Psoas muscle (tissue), 8 donors: ENCODE data around the gene EPC2. TPM values are rescaled to one million over a fixed set of nuclear protein-coding genes. Genes with fewer than 3 reads are reported as not detected.
"Not testable (repeated sequence)": the region's sequence is repeated elsewhere in the genome, so short reads cannot be mapped to it uniquely, and the experiment has no call there.

Source experiments
- ATAC-seq, 4 donors: fragments of 200-7000 bp; cut with Tn5 transposase; one replicate each; pipeline ENCODE4 v1.9.1; 2020; ENCODE audit warnings: moderate library complexity in 3 of 4, mild to moderate bottlenecking in 2 of 4
- DNase-seq, 2 donors: peaks; one replicate each; pipeline ENCODE4 v3.0.0-alpha.2; 2020
- H3K27ac ChIP-seq: fragments of 200-600 bp; one replicate; pipeline ENCODE4 v1.8.0; 2022
- H3K27me3 ChIP-seq, 3 donors: fragments of 200-600 bp in 1 of 3; one replicate each; pipeline versions ENCODE4 v1.6.1 to v1.8.0; 2013 to 2022; ENCODE audit warnings: low read length in 2 of 3, mild to moderate bottlenecking in 2 of 3, moderate library complexity in 1 of 3; ENCODE audit not compliant: insufficient read depth in 3 of 3
- H3K36me3 ChIP-seq, 2 donors: fragments of 200-600 bp in 1 of 2; one replicate each; pipeline versions ENCODE4 v1.6.1 to v1.8.0; 2013 to 2022; ENCODE audit warnings: low read depth in 1 of 2, mild to moderate bottlenecking in 1 of 2, moderate library complexity in 1 of 2; ENCODE audit not compliant: insufficient read depth in 1 of 2
- H3K4me1 ChIP-seq: fragments of 200-600 bp; one replicate; pipeline ENCODE4 v1.8.0; 2022
- H3K4me3 ChIP-seq: fragments of 200-600 bp; one replicate; pipeline ENCODE4 v1.8.0; 2022; ENCODE audit warnings: mild to moderate bottlenecking
- H3K9me3 ChIP-seq: fragments of 200-600 bp; one replicate; pipeline ENCODE4 v1.8.0; 2022
- CTCF ChIP-seq: fragments of 200-600 bp; IDR thresholded peaks from one replicate; pipeline ENCODE4 v1.8.0; 2022; ENCODE audit warnings: antibody characterized with exemption
- WGBS, 3 donors: extraction: QIAGEN DNeasy Blood & Tissue Kit; methylation state at CpG; one replicate each; pipeline versions ENCODE4 v1.1.6 to v1.1.7; 2013; 5-methylcytosine and 5-hydroxymethylcytosine counted together
- intact Hi-C, 2 donors: fragments of 100-400 bp; cut with DNase I; formaldehyde crosslinking; loops; one replicate each; pipeline versions ENCODE4 v1.11.0 to v1.14.2; 2022
- polyA plus RNA-seq, 3 donors: library from polyadenylated mRNA; stranded (reverse); fragments of 200-250 nt; gene quantifications; one replicate each; pipeline ENCODE4 v1.2.3, GENCODE V29; 2013
- total RNA-seq, 4 donors: library from RNA; stranded (reverse); fragmentation: NEBNext Ultra II Directional in 2 of 4; extraction: Animal tissue kit (Norgen Biotek cat#: 25700) in 2 of 4; gene quantifications; one replicate each; pipeline versions ENCODE4 v1.2.1 to v1.2.4, GENCODE V29; 2021 to 2023
- donor health status: healthy with polysubstance abuse.
- donor health status: DM: no; HTN: no; CAD: no; lungs with moderate emphysema.
- donor health status: Bipolar disorder and iron deficiency.
- donor health status: healthy.
- donor health status: DM: yes; HTN: yes; CAD: no.
- donor health status: DM: no; HTN: no; CAD: no.
- donor health status: DM: no; HTN: no; CAD: no.
- donor health status: DM: yes; HTN: yes; CAD: no.

Gene EPC2
- total and polyA plus RNA-seq, 7 donors = 6.3 to 21.4 (median 15.7) TPM

- Histone ChIP-seq H3K4me1 (peaks cover 14% of the 10 kb centered on the region), H3K9me3 (no peaks in the 10 kb centered on the region), H3K36me3 (no peaks in the 10 kb centered on the region), H3K27ac (no peak overlapping the region), H3K4me3 (no peak overlapping the region), H3K27me3 (no peaks in the 10 kb centered on the region)
- 79 to 84% (median 82%) methylated on average over 6 of the region's 6 CpGs for WGBS, 3 donors
- TF ChIP-seq CTCF = no peak
- no peak for ATAC-seq
- intact Hi-C loops = no loop called here
- DNase-seq = no peak
Measured at GRCh38 chr2:148684507-148684906, 40.0 kb downstream of the EPC2 start.

- TF ChIP-seq CTCF = no peak
Measured at GRCh38 chr2:148687543-148687942, 43.0 kb downstream of the EPC2 start.

GRCh38 chr2:148688011-148688410, 43.5 kb downstream of the EPC2 start:
- ATAC-seq, DNase-seq, H3K27ac ChIP-seq, H3K4me3 ChIP-seq, H3K9me3 ChIP-seq, H3K4me1 ChIP-seq, H3K27me3 ChIP-seq, intact Hi-C loops: not testable (repeated sequence)
- H3K36me3 ChIP-seq = peaks cover 0 to 17% of the 10 kb centered on the region in 2 donors

More at GRCh38 chr2:148687543-148687942, 43.0 kb downstream of the EPC2 start:
- H3K27ac ChIP-seq = no peak overlapping the region
- no peak overlapping the region for H3K4me3 ChIP-seq
- H3K36me3 ChIP-seq = peaks cover 0 to 17% of the 10 kb centered on the region in 2 donors
- no peaks in the 10 kb centered on the region for H3K9me3 ChIP-seq
- H3K4me1 ChIP-seq = no peaks in the 10 kb centered on the region
- no peak for ATAC-seq
- DNase-seq = no peak
- 75 to 82% (median 82%) methylated on average over 3 of the region's 3 CpGs for WGBS, 3 donors
- no peaks in the 10 kb centered on the region for H3K27me3 ChIP-seq
- intact Hi-C loops = no loop called here

GRCh38 chr2:148696985-148697384, 52.4 kb downstream of the EPC2 start:
- no peak overlapping the region for H3K27ac ChIP-seq
- DNase-seq = no peak
- peaks cover 16% of the 10 kb centered on the region for H3K9me3 ChIP-seq
- no peak overlapping the region for H3K4me3 ChIP-seq
- H3K36me3 ChIP-seq = peaks cover 0 to 1% of the 10 kb centered on the region in 2 donors
- WGBS, 3 donors = 57 to 70% (median 63%) methylated on average over 2 of the region's 2 CpGs
- H3K27me3 ChIP-seq = no peaks in the 10 kb centered on the region
- ATAC-seq = no peak
- no peak for TF ChIP-seq CTCF
- no peaks in the 10 kb centered on the region for H3K4me1 ChIP-seq
- intact Hi-C loops = no loop called here

GRCh38 chr2:148699830-148700229, 55.3 kb downstream of the EPC2 start:
- ATAC-seq = no peak
- Histone ChIP-seq H3K27ac (no peak overlapping the region), H3K4me3 (no peak overlapping the region), H3K27me3 (no peaks in the 10 kb centered on the region), H3K9me3 (peaks cover 18% of the 10 kb centered on the region), H3K4me1 (no peaks in the 10 kb centered on the region), H3K36me3 (no peaks in the 10 kb centered on the region)
- TF ChIP-seq CTCF = no peak
- intact Hi-C loops = no loop called here
- no peak for DNase-seq
- 85 to 98% (median 96%) methylated on average over 4 of the region's 4 CpGs for whole genome bisulfite sequencing, 3 donors
